K562 (cell line): ENCODE data around the gene LTBP2. TPM values are rescaled to one million over a fixed set of nuclear protein-coding genes. Genes with fewer than 3 reads are reported as not detected.

Experiments
- E2F8 ChIP-seq: fragments of 450-650 bp; IDR thresholded peaks from 2 replicates; pipeline ENCODE4 v1.7.1; 2018; ENCODE audit warnings: mild to moderate bottlenecking, low read depth; ENCODE audit not compliant: partially characterized antibody
- GATA2 ChIP-seq: sonication (generic); formaldehyde crosslinking; IDR thresholded peaks from 2 replicates; pipeline ENCODE4 v1.4.0; 2020; ENCODE audit warnings: mild to moderate bottlenecking, missing genetic modification reagents
- HMG20A ChIP-seq: fragments of 450-650 bp; formaldehyde crosslinking; conservative IDR thresholded peaks from 2 replicates; pipeline ENCODE4 v1.4.0; 2020; ENCODE audit warnings: mild to moderate bottlenecking, mixed read lengths
- MTA2 ChIP-seq: fragments of 450-650 bp; IDR thresholded peaks from 2 replicates; pipeline ENCODE4 v1.6.1; 2016; ENCODE audit warnings: low read depth
- RFX5 ChIP-seq: IDR thresholded peaks from 2 replicates; pipeline ENCODE4 v1.6.1; 2011; ENCODE audit warnings: low read depth, mild to moderate bottlenecking, improper control_type of control experiment, low read length
- RNF219 ChIP-seq: fragments of 250-450 bp; sonication (Bioruptor Pico); IDR thresholded peaks from 2 replicates; pipeline ENCODE4 v1.5.0; 2022; ENCODE audit warnings: mild to moderate bottlenecking
- ZEB2 ChIP-seq: fragments of 450-650 bp; IDR thresholded peaks from 2 replicates; pipeline ENCODE4 v1.6.1; 2016
- polyA plus RNA-seq, 8 experiments: library from polyadenylated mRNA; depleted of rRNA in 4 of 8; stranded (reverse) in 5 of 8; unstranded in 3 of 8; fragments of >200 nt; fragmentation: Nextera tagmentation in 2 of 8; fragmentation: Illumina TruSeq in 1 of 8; extraction: Ambion mirVana in 2 of 8; extraction: Trizol in 1 of 8; gene quantifications; 2 replicates each; pipeline versions ENCODE4 v1.2.1 to v1.2.3, GENCODE V29; 2011 to 2014; ENCODE audit warnings: inconsistent platforms in 1 of 8, missing spikeins in 1 of 8
- total RNA-seq, 7 experiments: library from RNA; depleted of rRNA in 6 of 7; stranded (reverse); fragments of >200 nt in 6 of 7; fragmentation: Illumina TruSeq in 2 of 7; extraction: Trizol in 2 of 7; gene quantifications; 2 replicates each; pipeline versions ENCODE4 v1.2.1 to v1.2.3, GENCODE V29; 2011 to 2021; ENCODE audit warnings: low replicate concordance in 1 of 7
- TF ChIP-seq, protein P1 (sequence below), 2 experiments: IDR thresholded peaks; 2 replicates each; pipeline ENCODE4 v1.6.1; 2012; ENCODE audit warnings: improper control_type of control experiment in 2 of 2, low read depth in 2 of 2, low read length in 2 of 2, borderline replicate concordance in 1 of 2
- TF ChIP-seq, protein P2 (sequence below): fragments of 250-450 bp; sonication (Bioruptor Pico); IDR thresholded peaks from 2 replicates; pipeline ENCODE4 v1.4.0; 2020; ENCODE audit warnings: mild to moderate bottlenecking

Gene LTBP2
- total and polyA plus RNA-seq, 9 of the 15 experiments (the other 6 are each of a cell fraction or from before 2014, with no cell fraction given) = under 0.01 to 0.18 (median 0.03) TPM; not detected in 3

DNA sequence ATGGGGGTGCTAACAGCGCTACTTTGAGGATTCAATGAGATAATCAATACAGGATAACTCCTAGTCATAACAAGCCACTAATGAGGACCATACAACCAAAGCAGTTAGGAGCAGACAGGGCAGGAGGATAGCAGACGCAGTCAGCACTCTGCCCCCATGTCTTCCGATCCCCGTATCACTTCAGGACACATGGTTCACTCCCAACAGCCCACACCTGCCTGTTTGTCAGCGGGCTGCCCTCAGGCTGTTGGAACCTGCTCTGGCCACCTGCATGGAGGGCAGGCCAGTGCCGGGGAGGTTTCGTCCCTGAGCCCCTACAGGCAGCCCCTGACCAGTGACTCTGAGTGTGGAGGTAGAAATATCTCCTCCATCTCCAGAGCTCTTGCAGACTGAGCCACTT is 37.1 kb upstream of the LTBP2 start (continued):
- TF ChIP-seq, protein P1, sequence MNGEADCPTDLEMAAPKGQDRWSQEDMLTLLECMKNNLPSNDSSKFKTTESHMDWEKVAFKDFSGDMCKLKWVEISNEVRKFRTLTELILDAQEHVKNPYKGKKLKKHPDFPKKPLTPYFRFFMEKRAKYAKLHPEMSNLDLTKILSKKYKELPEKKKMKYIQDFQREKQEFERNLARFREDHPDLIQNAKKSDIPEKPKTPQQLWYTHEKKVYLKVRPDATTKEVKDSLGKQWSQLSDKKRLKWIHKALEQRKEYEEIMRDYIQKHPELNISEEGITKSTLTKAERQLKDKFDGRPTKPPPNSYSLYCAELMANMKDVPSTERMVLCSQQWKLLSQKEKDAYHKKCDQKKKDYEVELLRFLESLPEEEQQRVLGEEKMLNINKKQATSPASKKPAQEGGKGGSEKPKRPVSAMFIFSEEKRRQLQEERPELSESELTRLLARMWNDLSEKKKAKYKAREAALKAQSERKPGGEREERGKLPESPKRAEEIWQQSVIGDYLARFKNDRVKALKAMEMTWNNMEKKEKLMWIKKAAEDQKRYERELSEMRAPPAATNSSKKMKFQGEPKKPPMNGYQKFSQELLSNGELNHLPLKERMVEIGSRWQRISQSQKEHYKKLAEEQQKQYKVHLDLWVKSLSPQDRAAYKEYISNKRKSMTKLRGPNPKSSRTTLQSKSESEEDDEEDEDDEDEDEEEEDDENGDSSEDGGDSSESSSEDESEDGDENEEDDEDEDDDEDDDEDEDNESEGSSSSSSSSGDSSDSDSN (IDR thresholded peaks at IDR 0.05; ENCODE audit: borderline replicate concordance in 1 of 2, low read depth in 2 of 2, low read length in 2 of 2) = no peak
- no peak for TF ChIP-seq GATA2
- TF ChIP-seq, protein P2, sequence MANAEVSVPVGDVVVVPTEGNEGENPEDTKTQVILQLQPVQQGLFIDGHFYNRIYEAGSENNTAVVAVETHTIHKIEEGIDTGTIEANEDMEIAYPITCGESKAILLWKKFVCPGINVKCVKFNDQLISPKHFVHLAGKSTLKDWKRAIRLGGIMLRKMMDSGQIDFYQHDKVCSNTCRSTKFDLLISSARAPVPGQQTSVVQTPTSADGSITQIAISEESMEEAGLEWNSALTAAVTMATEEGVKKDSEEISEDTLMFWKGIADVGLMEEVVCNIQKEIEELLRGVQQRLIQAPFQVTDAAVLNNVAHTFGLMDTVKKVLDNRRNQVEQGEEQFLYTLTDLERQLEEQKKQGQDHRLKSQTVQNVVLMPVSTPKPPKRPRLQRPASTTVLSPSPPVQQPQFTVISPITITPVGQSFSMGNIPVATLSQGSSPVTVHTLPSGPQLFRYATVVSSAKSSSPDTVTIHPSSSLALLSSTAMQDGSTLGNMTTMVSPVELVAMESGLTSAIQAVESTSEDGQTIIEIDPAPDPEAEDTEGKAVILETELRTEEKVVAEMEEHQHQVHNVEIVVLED (CRISPR knock-in tag) = no peak
- no peak for TF ChIP-seq RFX5
- 0 out of 2 replicates have a peak, but pooled peaks have one; percentile 13 for TF ChIP-seq MTA2
- no peak for TF ChIP-seq HMG20A (CRISPR knock-in tag)
- no peak for TF ChIP-seq E2F8
- TF ChIP-seq ZEB2 = no peak
- TF ChIP-seq RNF219 (CRISPR knock-in tag) = no peak
